SK-N-SH treated with all-trans-retinoic acid at 6 μM for 48 hours (cell line): ENCODE measurements around the gene SKIC2.

Experiments
- ARNTL ChIP-seq: fragments of 450-650 bp; formaldehyde crosslinking; IDR thresholded peaks from 2 replicates; pipeline ENCODE4 v1.5.0; 2020; ENCODE audit warnings: low read depth, mild to moderate bottlenecking, moderate library complexity, borderline replicate concordance
- TSHZ2 ChIP-seq: fragments of 250-450 bp; sonication (Bioruptor Pico); IDR thresholded peaks from 2 replicates; pipeline ENCODE4 v1.5.0; 2020; ENCODE audit warnings: mild to moderate bottlenecking, moderate library complexity

GRCh38 chr6:31961616-31962015, 2.6 kb downstream of the SKIC2 start:
- TF ChIP-seq ARNTL (no peak), TSHZ2 (no peak)
